Neural progenitor cell (in vitro differentiated cells): ENCODE results near the gene IRS1. TPM values are rescaled to one million over a fixed set of nuclear protein-coding genes. Genes with fewer than 3 reads are reported as not detected.

ENCODE experiments used
- DNase-seq: peaks from one replicate; pipeline ENCODE4 v3.0.0-alpha.2; 2016; ENCODE audit warnings: low spot score
- H2AFZ ChIP-seq: fragments of 200-600 bp; sonication (generic); replicated peaks from 2 replicates; pipeline ENCODE4 v1.6.1; 2016; ENCODE audit warnings: antibody characterized with exemption
- H3F3A ChIP-seq: fragments of 200-600 bp; sonication (generic); 2 replicates; pipeline ENCODE4 v1.6.1; 2016; ENCODE audit warnings: antibody characterized with exemption, low read depth
- H3K27ac ChIP-seq: fragments of 200-600 bp; sonication (generic); 2 replicates; pipeline ENCODE4 v1.5.1; 2016; ENCODE audit warnings: mild to moderate bottlenecking
- H3K27me3 ChIP-seq: fragments of 200-600 bp; sonication (generic); 2 replicates; pipeline ENCODE4 v1.6.1; 2016; ENCODE audit warnings: mild to moderate bottlenecking, moderate library complexity
- H3K36me3 ChIP-seq: fragments of 200-600 bp; sonication (generic); 2 replicates; pipeline ENCODE4 v1.5.1; 2016
- H3K4me1 ChIP-seq: fragments of 200-600 bp; sonication (generic); 2 replicates; pipeline ENCODE4 v1.6.1; 2016; ENCODE audit warnings: mixed run types
- H3K4me2 ChIP-seq: fragments of 200-600 bp; sonication (generic); 2 replicates; pipeline ENCODE4 v1.6.1; 2016
- H3K4me3 ChIP-seq: fragments of 200-600 bp; sonication (generic); 2 replicates; pipeline ENCODE4 v1.5.1; 2016
- H3K79me2 ChIP-seq: fragments of 200-600 bp; sonication (generic); 2 replicates; pipeline ENCODE4 v1.6.1; 2016; ENCODE audit warnings: low read depth
- H3K9ac ChIP-seq: fragments of 200-600 bp; sonication (generic); 2 replicates; pipeline ENCODE4 v1.6.1; 2016
- H3K9me3 ChIP-seq: fragments of 200-600 bp; sonication (generic); 2 replicates; pipeline ENCODE4 v1.5.1; 2016; ENCODE audit warnings: low read depth
- H4K20me1 ChIP-seq: fragments of 200-600 bp; sonication (generic); 2 replicates; pipeline ENCODE4 v1.6.1; 2016; ENCODE audit warnings: low read depth
- H3K27ac Mint-ChIP-seq: 3 replicates; pipeline ENCODE4 v1.8.0; 2021; ENCODE audit warnings: mixed read lengths
- H3K27me3 Mint-ChIP-seq: 2 replicates; pipeline ENCODE4 v1.8.0; 2022; ENCODE audit warnings: low read depth, mild to moderate bottlenecking, inconsistent platforms, moderate library complexity, mixed read lengths; ENCODE audit not compliant: insufficient read depth
- H3K36me3 Mint-ChIP-seq: 3 replicates; pipeline ENCODE4 v1.8.0; 2021; ENCODE audit warnings: mixed read lengths
- H3K4me1 Mint-ChIP-seq: 3 replicates; pipeline ENCODE4 v1.8.0; 2021; ENCODE audit warnings: mixed read lengths
- H3K4me3 Mint-ChIP-seq: 3 replicates; pipeline ENCODE4 v1.8.0; 2021; ENCODE audit warnings: mild to moderate bottlenecking, moderate library complexity, mixed read lengths
- H3K9me3 Mint-ChIP-seq: 3 replicates; pipeline ENCODE4 v1.8.0; 2020; ENCODE audit warnings: mixed read lengths
- CTCF ChIP-seq: fragments of 200-600 bp; sonication (generic); IDR thresholded peaks from 2 replicates; pipeline ENCODE4 v1.5.1; 2017; ENCODE audit warnings: antibody characterized with exemption, mild to moderate bottlenecking
- EZH2 ChIP-seq: fragments of 200-600 bp; sonication (generic); IDR thresholded peaks from 2 replicates; pipeline ENCODE4 v1.6.1; 2017; ENCODE audit warnings: antibody characterized with exemption, mild to moderate bottlenecking, moderate library complexity
- EZH2phosphoT487 ChIP-seq: fragments of 200-600 bp; sonication (generic); IDR thresholded peaks from 2 replicates; pipeline ENCODE4 v1.6.1; 2017; ENCODE audit warnings: antibody characterized with exemption
- total RNA-seq: library from RNA; depleted of rRNA; stranded (reverse); fragments of >200 nt; gene quantifications from 2 replicates; pipeline ENCODE4 v1.2.3, GENCODE V29; 2015; ENCODE audit warnings: low replicate concordance

Gene IRS1
- total RNA-seq, 1 donor from 2014 or later, result 8.4 TPM

GRCh38 chr2:226837334-226837733 is 37.7 kb upstream of the IRS1 start:
- Histone ChIP-seq H3F3A (peaks cover 11% of the 10 kb centered on the region), H3K9ac (no peak overlapping the region), H3K27me3 (peaks cover 12% of the 10 kb centered on the region), H3K4me3 (peak overlapping the region; percentile 46), H3K79me2 (peaks cover 16% of the 10 kb centered on the region), H3K4me2 (peak overlapping the region; percentile 70), H4K20me1 (no peaks in the 10 kb centered on the region), H3K9me3 (no peaks in the 10 kb centered on the region), H3K4me1 (peaks cover 8% of the 10 kb centered on the region), H2AFZ (no peak overlapping the region), H3K36me3 (no peaks in the 10 kb centered on the region), H3K27ac (no peak overlapping the region)
- Mint-ChIP-seq H3K4me1 (peaks cover 16% of the 10 kb centered on the region), H3K9me3 (peaks cover 6% of the 10 kb centered on the region), H3K36me3 (peaks cover 13% of the 10 kb centered on the region), H3K27me3 (peaks cover 2% of the 10 kb centered on the region), H3K4me3 (peak overlapping the region; percentile 93), H3K27ac (no peak overlapping the region)
- no peak for DNase-seq
- no peak for TF ChIP-seq CTCF
- TF ChIP-seq EZH2, result no peak
- no peak for TF ChIP-seq EZH2phosphoT487

GRCh38 chr2:226836548-226836885 is 36.9 kb upstream of the IRS1 start:
- H3K4me3 ChIP-seq, result peak overlapping the region; percentile 46
- no peak for TF ChIP-seq EZH2phosphoT487
- TF ChIP-seq CTCF, result no peak
- TF ChIP-seq EZH2, result no peak

GRCh38 chr2:226835796-226836547 is 36.4 kb upstream of the IRS1 start, which contains the start of gene RHBDD1:
RHBDD1 (plus strand) TSS chr2:226836054; CDS start chr2:226864694, 28,640 bp downstream.
- Histone ChIP-seq H3K27me3 (peaks cover 12% of the 10 kb centered on the region), H2AFZ (peak within 1 kb of the TSS; percentile 91), H3K79me2 (peaks cover 16% of the 10 kb centered on the region), H3K9me3 (no peaks in the 10 kb centered on the region), H3K9ac (no peak within 1 kb of the TSS), H3K27ac (peak within 1 kb of the TSS; percentile 13), H3K4me1 (peaks cover 8% of the 10 kb centered on the region), H3K4me3 (peak within 1 kb of the TSS; percentile 46), H3K36me3 (no peaks in the 10 kb centered on the region), H3F3A (peaks cover 11% of the 10 kb centered on the region), H3K4me2 (peak within 1 kb of the TSS; percentile 70), H4K20me1 (no peaks in the 10 kb centered on the region)
- TF ChIP-seq EZH2phosphoT487, result peak; percentile 41
- no peak for TF ChIP-seq CTCF
- TF ChIP-seq EZH2, result peak; percentile 52
- Mint-ChIP-seq H3K4me1 (peaks cover 16% of the 10 kb centered on the region), H3K9me3 (peaks cover 2% of the 10 kb centered on the region), H3K27ac (peak within 1 kb of the TSS; percentile 91), H3K36me3 (peaks cover 7% of the 10 kb centered on the region), H3K4me3 (peak within 1 kb of the TSS; percentile 93), H3K27me3 (no peaks in the 10 kb centered on the region)
- DNase-seq, result peak; percentile 96

More at GRCh38 chr2:226836548-226836885, 36.9 kb upstream of the IRS1 start:
- Mint-ChIP-seq H3K27me3 (peaks cover 2% of the 10 kb centered on the region), H3K9me3 (peaks cover 2% of the 10 kb centered on the region), H3K36me3 (peaks cover 9% of the 10 kb centered on the region), H3K4me1 (peaks cover 16% of the 10 kb centered on the region), H3K27ac (no peak overlapping the region), H3K4me3 (peak overlapping the region; percentile 93)
- no peaks in the 10 kb centered on the region for H3K9me3 ChIP-seq
- DNase-seq, result no peak
- peaks cover 8% of the 10 kb centered on the region for H3K4me1 ChIP-seq
- H4K20me1 ChIP-seq, result no peaks in the 10 kb centered on the region
- H3K27me3 ChIP-seq, result peaks cover 12% of the 10 kb centered on the region
- H3K79me2 ChIP-seq, result peaks cover 16% of the 10 kb centered on the region
- peak overlapping the region; percentile 91 for H2AFZ ChIP-seq
- no peak overlapping the region for H3K27ac ChIP-seq
- no peaks in the 10 kb centered on the region for H3K36me3 ChIP-seq
- no peak overlapping the region for H3K9ac ChIP-seq
- H3F3A ChIP-seq, result peaks cover 11% of the 10 kb centered on the region
- peak overlapping the region; percentile 70 for H3K4me2 ChIP-seq
